Endometrium (tissue), 2 donors: ENCODE results near the gene TMPRSS7.

ENCODE experiments used
- FAIRE-seq: peaks from 2 replicates; lab custom pipeline; 2012; peaks lifted over from hg19 to GRCh38; lab: Jason Lieb, UNC
- donor health status: control.
- donor health status: control.

TMPRSS7 gene

DNA sequence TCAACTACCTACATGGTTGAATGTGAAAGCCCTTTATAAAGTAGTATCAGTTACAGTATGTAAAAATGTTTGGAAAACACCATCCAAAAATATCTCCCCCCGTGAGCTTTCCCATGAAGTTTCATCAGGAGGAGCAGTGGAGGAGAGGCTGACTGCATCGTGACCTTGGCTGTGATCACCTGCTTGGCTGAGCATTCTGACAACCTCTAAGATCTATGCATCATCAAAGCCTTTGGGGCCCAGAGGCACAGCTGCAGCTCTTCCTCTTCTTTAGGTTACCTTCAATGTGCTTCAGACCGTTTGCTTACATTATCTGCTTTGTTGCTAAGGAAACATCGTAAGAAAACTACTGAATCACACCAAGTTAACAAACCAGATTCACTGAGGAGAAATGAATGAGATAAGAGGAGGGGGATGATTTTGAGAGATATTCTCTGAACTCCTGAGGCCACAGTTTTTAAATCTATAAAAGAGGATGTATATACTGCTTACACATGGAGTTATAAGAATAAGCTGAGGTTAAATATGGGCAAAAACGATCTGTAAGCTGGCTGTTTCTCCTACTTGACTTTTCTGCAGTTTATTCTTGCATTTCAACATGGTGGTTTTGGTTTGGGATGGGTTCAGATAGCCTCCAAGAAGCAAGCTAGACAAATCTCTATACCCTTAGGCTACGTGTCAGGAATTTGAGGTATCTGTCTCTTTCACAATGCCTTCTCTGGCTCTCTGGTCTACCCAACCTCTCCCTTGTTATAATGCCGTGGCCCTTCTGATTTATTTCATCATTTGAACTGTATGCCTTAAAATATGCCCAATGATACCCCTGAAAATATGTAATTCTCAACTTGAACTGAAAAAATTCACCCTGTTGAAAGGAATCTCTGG lies 94.5 kb downstream of the TMPRSS7 start:
- no peak for FAIRE-seq

DNA sequence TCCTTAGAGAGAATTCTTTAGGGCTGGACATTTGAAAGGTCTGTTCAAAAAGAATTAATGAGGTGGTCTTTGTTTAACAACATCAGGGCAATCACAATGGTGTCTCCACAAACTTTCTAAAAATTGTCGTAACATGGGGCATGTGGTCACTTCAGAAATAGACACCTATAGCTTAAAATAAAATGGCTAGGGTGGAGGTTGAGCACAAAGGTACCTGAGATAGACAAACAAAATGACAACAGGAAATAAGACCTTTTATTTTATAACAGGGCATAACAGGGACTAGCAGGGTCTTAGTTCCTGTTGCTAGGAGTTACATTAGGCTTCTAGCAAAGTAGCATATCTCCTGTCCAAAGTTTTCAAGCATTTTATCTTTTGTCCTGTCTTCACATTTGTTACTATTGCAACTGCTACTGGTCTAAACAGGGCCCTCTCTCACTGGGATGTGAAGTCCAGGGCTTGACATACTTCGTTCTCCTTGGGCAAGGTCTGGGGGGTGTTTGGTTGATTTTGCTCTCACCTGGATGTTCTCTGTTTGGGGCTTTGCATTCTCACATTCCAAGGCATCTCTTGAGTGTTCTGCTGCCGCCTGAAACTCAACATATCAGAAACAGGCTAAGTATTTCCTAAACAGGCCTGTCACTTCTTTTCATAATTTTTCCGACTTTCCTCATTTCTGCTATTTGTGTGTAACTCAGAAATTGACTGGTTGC lies 95.5 kb downstream of the TMPRSS7 start:
- no peak for FAIRE-seq

DNA sequence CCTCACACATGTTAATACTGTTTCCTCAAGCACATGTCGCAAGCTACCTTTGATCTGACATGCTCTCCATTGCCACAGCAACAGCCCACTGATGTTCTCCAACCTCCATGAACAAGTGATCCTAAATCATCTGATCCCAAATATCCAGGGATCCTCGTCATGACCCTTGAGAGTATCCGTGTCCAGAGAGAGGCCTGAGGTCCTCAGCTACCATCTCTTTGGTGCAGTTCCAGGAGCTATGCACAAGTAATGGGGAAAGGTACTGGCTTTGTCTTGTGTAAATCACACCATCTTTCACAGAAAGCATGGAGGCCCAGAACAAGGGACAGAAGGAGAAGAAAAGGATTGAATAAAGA lies 96.1 kb downstream of the TMPRSS7 start:
- no peak for FAIRE-seq
